HepG2 (cell line): ENCODE results near the gene ZC3H15. TPM values are rescaled to one million over a fixed set of nuclear protein-coding genes. Genes with fewer than 3 reads are reported as not detected.
A peak's percentile ranks its signal among the peaks of the same experiment; 100 is the strongest.

Experiments used
- BHLHE40 ChIP-seq: IDR thresholded peaks from 2 replicates; pipeline ENCODE4 v1.6.1; 2011; ENCODE audit warnings: low read length, improper control_type of control experiment
- HDAC2 ChIP-seq: sonication (generic); formaldehyde crosslinking; IDR thresholded peaks from 2 replicates; pipeline ENCODE4 v1.4.0; 2020; ENCODE audit warnings: missing genetic modification reagents
- JUN ChIP-seq: sonication (generic); formaldehyde crosslinking; IDR thresholded peaks from 2 replicates; pipeline ENCODE4 v1.4.0; 2020; ENCODE audit warnings: mild to moderate bottlenecking, missing genetic modification reagents
- NCOA2 ChIP-seq: sonication (generic); formaldehyde crosslinking; IDR thresholded peaks from 2 replicates; pipeline ENCODE4 v1.8.0; 2022; ENCODE audit warnings: inconsistent platforms
- NRL ChIP-seq: sonication (generic); formaldehyde crosslinking; IDR thresholded peaks from 2 replicates; pipeline ENCODE4 v1.5.0; 2020; ENCODE audit warnings: missing genetic modification reagents, mild to moderate bottlenecking, moderate library complexity, borderline replicate concordance
- ZNF350 ChIP-seq: sonication (generic); formaldehyde crosslinking; IDR thresholded peaks from 2 replicates; pipeline ENCODE4 v1.4.0; 2020; ENCODE audit warnings: mild to moderate bottlenecking, low read depth, missing genetic modification reagents, borderline replicate concordance
- ZNF546 ChIP-seq: sonication (generic); formaldehyde crosslinking; conservative IDR thresholded peaks from 2 replicates; pipeline ENCODE4 v1.8.1; 2023; ENCODE audit warnings: mild to moderate bottlenecking, missing genetic modification reagents
- ZNF572 ChIP-seq: sonication (generic); formaldehyde crosslinking; IDR thresholded peaks from 2 replicates; pipeline ENCODE4 v1.5.1; 2020; ENCODE audit warnings: mild to moderate bottlenecking, missing genetic modification reagents
- ZNF615 ChIP-seq: sonication (generic); formaldehyde crosslinking; IDR thresholded peaks from 2 replicates; pipeline ENCODE4 v1.5.0; 2020; ENCODE audit warnings: mild to moderate bottlenecking, missing genetic modification reagents, borderline replicate concordance
- ZNF746 ChIP-seq: sonication (generic); formaldehyde crosslinking; IDR thresholded peaks from 2 replicates; pipeline ENCODE4 v1.8.0; 2022; ENCODE audit warnings: mild to moderate bottlenecking, missing genetic modification reagents
- ZSCAN21 ChIP-seq: sonication (generic); formaldehyde crosslinking; IDR thresholded peaks from 2 replicates; pipeline ENCODE4 v1.8.0; 2022; ENCODE audit warnings: mild to moderate bottlenecking, missing genetic modification reagents, moderate library complexity, borderline replicate concordance
- polyA plus RNA-seq, 8 experiments: library from polyadenylated mRNA; depleted of rRNA in 3 of 8; stranded (reverse) in 7 of 8; unstranded in 1 of 8; fragments of >200 nt; fragmentation: Illumina TruSeq in 4 of 8; extraction: Trizol in 4 of 8; gene quantifications; 2 replicates each; pipeline versions ENCODE4 v1.2.1 to v1.2.3, GENCODE V29; 2011 to 2016; ENCODE audit warnings: low read depth in 4 of 8, missing spikeins in 1 of 8, mixed read lengths in 1 of 8; ENCODE audit not compliant: insufficient read depth in 1 of 8
- total RNA-seq, 5 experiments: library from RNA; depleted of rRNA; stranded (reverse); fragments of >200 nt; fragmentation: Illumina TruSeq; extraction: Trizol; gene quantifications; 2 replicates each; pipeline ENCODE4 v1.2.3, GENCODE V29; 2016; ENCODE audit warnings: low read depth in 1 of 5
- TF ChIP-seq, protein P1 (sequence below): sonication (generic); formaldehyde crosslinking; conservative IDR thresholded peaks from 2 replicates; pipeline ENCODE4 v1.8.0; 2022; ENCODE audit warnings: missing genetic modification reagents
- TF ChIP-seq, protein P2 (sequence below): sonication (generic); formaldehyde crosslinking; IDR thresholded peaks from 2 replicates; pipeline ENCODE4 v1.5.0; 2020; ENCODE audit warnings: mild to moderate bottlenecking, missing genetic modification reagents, borderline replicate concordance
- TF ChIP-seq, protein P3 (sequence below): sonication (generic); formaldehyde crosslinking; IDR thresholded peaks from 2 replicates; pipeline ENCODE4 v1.8.1; 2023; ENCODE audit warnings: mild to moderate bottlenecking, missing genetic modification reagents
- TF ChIP-seq, protein P4 (sequence below): sonication (generic); formaldehyde crosslinking; IDR thresholded peaks from 2 replicates; pipeline ENCODE4 v1.4.0; 2020; ENCODE audit warnings: mild to moderate bottlenecking, missing genetic modification reagents

Gene ZC3H15
- total and polyA plus RNA-seq, 2 of the 13 experiments (the other 11 are each of a cell fraction or from before 2014, with no cell fraction given) = 84.6 to 168 TPM

DNA sequence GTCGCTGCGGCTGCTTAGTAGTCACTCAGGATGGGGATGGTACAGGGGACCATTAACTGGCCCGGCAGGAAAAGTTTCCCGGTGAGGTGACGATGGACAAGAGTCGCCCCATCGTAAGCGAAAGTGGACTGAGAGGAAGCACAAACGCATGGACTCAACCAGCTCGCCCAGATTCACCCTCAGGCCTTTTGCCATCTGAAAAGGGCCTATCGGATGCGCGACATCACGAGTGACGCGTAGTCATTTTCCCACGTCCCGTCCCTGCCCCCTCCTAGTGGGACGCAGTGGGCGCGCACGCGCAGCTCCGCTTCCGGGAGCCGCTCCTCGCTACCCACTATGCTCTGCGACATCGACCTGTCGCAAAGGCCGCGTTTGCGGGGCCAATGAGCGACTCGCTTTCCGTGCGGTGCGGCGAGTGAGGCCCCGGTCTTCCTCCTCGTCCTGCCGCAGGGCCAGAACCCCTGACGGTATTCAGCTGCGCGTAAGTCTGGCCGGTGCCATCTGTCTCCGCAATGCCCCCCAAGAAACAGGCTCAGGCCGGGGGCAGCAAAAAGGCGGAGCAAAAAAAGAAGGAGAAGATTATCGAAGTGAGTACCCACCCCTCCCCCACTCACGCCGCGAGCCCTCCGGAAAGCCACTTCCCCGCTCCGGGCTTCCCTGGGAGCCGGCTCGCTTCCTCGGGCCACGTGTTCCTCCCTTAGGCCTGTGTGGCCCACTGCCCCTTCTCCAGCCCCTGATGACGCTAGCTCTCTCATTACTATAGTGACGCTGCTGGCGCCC lies at the start of gene ZC3H15 (continued):
- TF ChIP-seq ZNF615 (CRISPR knock-in tag) = peak; percentile 62; the same call in 1 of the 2 replicates
- TF ChIP-seq BHLHE40 = peak; percentile 0
- TF ChIP-seq ZNF746 = peak; percentile 66; the same call in 1 of the 2 replicates
- TF ChIP-seq, protein P1, sequence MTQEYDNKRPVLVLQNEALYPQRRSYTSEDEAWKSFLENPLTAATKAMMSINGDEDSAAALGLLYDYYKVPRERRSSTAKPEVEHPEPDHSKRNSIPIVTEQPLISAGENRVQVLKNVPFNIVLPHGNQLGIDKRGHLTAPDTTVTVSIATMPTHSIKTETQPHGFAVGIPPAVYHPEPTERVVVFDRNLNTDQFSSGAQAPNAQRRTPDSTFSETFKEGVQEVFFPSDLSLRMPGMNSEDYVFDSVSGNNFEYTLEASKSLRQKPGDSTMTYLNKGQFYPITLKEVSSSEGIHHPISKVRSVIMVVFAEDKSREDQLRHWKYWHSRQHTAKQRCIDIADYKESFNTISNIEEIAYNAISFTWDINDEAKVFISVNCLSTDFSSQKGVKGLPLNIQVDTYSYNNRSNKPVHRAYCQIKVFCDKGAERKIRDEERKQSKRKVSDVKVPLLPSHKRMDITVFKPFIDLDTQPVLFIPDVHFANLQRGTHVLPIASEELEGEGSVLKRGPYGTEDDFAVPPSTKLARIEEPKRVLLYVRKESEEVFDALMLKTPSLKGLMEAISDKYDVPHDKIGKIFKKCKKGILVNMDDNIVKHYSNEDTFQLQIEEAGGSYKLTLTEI = no peak
- TF ChIP-seq NCOA2 = peak; percentile 58; the same call in 1 of the 2 replicates
- TF ChIP-seq, protein P2, sequence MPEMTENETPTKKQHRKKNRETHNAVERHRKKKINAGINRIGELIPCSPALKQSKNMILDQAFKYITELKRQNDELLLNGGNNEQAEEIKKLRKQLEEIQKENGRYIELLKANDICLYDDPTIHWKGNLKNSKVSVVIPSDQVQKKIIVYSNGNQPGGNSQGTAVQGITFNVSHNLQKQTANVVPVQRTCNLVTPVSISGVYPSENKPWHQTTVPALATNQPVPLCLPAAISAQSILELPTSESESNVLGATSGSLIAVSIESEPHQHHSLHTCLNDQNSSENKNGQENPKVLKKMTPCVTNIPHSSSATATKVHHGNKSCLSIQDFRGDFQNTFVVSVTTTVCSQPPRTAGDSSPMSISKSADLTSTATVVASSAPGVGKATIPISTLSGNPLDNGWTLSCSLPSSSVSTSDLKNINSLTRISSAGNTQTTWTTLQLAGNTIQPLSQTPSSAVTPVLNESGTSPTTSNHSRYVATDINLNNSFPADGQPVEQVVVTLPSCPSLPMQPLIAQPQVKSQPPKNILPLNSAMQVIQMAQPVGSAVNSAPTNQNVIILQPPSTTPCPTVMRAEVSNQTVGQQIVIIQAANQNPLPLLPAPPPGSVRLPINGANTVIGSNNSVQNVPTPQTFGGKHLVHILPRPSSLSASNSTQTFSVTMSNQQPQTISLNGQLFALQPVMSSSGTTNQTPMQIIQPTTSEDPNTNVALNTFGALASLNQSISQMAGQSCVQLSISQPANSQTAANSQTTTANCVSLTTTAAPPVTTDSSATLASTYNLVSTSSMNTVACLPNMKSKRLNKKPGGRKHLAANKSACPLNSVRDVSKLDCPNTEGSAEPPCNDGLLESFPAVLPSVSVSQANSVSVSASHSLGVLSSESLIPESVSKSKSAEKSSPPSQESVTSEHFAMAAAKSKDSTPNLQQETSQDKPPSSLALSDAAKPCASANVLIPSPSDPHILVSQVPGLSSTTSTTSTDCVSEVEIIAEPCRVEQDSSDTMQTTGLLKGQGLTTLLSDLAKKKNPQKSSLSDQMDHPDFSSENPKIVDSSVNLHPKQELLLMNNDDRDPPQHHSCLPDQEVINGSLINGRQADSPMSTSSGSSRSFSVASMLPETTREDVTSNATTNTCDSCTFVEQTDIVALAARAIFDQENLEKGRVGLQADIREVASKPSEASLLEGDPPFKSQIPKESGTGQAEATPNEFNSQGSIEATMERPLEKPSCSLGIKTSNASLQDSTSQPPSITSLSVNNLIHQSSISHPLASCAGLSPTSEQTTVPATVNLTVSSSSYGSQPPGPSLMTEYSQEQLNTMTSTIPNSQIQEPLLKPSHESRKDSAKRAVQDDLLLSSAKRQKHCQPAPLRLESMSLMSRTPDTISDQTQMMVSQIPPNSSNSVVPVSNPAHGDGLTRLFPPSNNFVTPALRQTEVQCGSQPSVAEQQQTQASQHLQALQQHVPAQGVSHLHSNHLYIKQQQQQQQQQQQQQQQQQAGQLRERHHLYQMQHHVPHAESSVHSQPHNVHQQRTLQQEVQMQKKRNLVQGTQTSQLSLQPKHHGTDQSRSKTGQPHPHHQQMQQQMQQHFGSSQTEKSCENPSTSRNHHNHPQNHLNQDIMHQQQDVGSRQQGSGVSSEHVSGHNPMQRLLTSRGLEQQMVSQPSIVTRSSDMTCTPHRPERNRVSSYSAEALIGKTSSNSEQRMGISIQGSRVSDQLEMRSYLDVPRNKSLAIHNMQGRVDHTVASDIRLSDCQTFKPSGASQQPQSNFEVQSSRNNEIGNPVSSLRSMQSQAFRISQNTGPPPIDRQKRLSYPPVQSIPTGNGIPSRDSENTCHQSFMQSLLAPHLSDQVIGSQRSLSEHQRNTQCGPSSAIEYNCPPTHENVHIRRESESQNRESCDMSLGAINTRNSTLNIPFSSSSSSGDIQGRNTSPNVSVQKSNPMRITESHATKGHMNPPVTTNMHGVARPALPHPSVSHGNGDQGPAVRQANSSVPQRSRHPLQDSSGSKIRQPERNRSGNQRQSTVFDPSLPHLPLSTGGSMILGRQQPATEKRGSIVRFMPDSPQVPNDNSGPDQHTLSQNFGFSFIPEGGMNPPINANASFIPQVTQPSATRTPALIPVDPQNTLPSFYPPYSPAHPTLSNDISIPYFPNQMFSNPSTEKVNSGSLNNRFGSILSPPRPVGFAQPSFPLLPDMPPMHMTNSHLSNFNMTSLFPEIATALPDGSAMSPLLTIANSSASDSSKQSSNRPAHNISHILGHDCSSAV (CRISPR knock-in tag) = peak; percentile 48; the same call in 1 of the 2 replicates
- TF ChIP-seq ZNF546 (CRISPR knock-in tag) = peak; percentile 51; the same call in 1 of the 2 replicates
- TF ChIP-seq ZSCAN21 (CRISPR knock-in tag) = peak; percentile 84
- TF ChIP-seq NRL (CRISPR knock-in tag) = peak; percentile 97; the same call in 1 of the 2 replicates
- TF ChIP-seq HDAC2 (CRISPR knock-in tag) = peak; percentile 97
- no peak for TF ChIP-seq ZNF572
- TF ChIP-seq, protein P3, sequence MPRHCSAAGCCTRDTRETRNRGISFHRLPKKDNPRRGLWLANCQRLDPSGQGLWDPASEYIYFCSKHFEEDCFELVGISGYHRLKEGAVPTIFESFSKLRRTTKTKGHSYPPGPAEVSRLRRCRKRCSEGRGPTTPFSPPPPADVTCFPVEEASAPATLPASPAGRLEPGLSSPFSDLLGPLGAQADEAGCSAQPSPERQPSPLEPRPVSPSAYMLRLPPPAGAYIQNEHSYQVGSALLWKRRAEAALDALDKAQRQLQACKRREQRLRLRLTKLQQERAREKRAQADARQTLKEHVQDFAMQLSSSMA = peak; percentile 93
- TF ChIP-seq JUN (CRISPR knock-in tag) = peak; percentile 61; the same call in 1 of the 2 replicates
- TF ChIP-seq, protein P4, sequence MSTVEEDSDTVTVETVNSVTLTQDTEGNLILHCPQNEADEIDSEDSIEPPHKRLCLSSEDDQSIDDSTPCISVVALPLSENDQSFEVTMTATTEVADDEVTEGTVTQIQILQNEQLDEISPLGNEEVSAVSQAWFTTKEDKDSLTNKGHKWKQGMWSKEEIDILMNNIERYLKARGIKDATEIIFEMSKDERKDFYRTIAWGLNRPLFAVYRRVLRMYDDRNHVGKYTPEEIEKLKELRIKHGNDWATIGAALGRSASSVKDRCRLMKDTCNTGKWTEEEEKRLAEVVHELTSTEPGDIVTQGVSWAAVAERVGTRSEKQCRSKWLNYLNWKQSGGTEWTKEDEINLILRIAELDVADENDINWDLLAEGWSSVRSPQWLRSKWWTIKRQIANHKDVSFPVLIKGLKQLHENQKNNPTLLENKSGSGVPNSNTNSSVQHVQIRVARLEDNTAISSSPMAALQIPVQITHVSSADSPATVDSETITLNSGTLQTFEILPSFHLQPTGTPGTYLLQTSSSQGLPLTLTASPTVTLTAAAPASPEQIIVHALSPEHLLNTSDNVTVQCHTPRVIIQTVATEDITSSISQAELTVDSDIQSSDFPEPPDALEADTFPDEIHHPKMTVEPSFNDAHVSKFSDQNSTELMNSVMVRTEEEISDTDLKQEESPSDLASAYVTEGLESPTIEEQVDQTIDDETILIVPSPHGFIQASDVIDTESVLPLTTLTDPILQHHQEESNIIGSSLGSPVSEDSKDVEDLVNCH (CRISPR knock-in tag) = peak; percentile 46; the same call in 1 of the 2 replicates
- TF ChIP-seq ZNF350 (CRISPR knock-in tag) = peak; percentile 100
